Activated naive CD8-positive, alpha-beta T cell (primary cell): ENCODE data around the gene ITPRIPL2.

Experiments used
- H3K27ac Mint-ChIP-seq: one replicate; pipeline ENCODE4 v1.8.0; 2021; ENCODE audit warnings: mixed read lengths
- H3K27me3 Mint-ChIP-seq: one replicate; pipeline ENCODE4 v1.8.0; 2021; ENCODE audit warnings: mixed read lengths
- H3K36me3 Mint-ChIP-seq: one replicate; pipeline ENCODE4 v1.8.0; 2021; ENCODE audit warnings: mixed read lengths
- H3K4me1 Mint-ChIP-seq: one replicate; pipeline ENCODE4 v1.8.0; 2021; ENCODE audit warnings: low read depth, mixed read lengths
- H3K4me3 Mint-ChIP-seq: one replicate; pipeline ENCODE4 v1.8.0; 2021; ENCODE audit warnings: mild to moderate bottlenecking, mixed read lengths
- H3K9me3 Mint-ChIP-seq: one replicate; pipeline ENCODE4 v1.8.0; 2021; ENCODE audit warnings: low read depth, mixed read lengths

Gene ITPRIPL2

DNA sequence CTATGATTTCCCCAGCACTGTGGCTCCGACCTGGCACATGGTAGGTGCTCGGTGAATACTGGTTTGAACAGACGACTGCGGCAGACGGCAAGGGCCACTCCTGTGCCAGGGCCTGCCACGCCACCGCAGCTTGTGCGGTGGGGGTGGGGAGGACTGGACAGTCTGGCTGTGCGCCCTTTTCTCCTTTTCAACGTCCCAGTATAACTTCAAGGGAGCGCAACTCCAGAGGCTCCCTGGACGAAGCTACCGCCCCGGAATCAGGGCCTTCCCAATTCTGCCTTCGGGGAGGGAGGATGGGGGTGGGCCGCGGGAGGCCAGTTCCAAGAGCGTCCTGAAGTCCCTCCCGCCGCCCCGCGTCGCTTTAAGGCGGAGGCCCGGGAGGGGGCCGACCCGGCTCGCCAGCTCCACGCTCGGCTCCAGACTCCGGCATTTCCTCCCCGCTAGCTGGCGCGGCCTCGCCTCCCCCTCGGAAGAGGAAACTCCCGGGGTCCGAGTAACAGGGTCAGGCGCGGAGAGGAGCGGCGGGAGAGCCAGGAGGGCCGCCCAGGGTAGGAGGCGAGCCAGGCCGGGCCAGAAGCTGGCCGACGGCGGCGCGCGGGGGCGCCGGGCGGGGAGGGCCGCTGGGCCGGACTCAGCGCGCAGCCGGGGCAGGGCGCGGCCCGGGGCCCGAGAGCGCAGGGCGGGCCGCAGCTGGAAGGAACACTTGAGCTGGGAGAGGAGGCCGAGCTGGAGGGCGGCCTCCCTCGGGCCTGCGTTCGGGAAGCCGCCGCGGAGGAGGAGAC is at the start of gene ITPRIPL2:
ITPRIPL2 (plus strand) TSS at position 388 of the 782 bp plus-strand sequence. CDS start 498 bp downstream, outside the sequence.
- Mint-ChIP-seq H3K4me3 (peak within 1 kb of the TSS; percentile 57), H3K27ac (peak within 1 kb of the TSS; percentile 50), H3K4me1 (peaks cover 14% of the 10 kb centered on the region), H3K9me3 (no peaks in the 10 kb centered on the region), H3K27me3 (peaks cover 20% of the 10 kb centered on the region), H3K36me3 (no peaks in the 10 kb centered on the region)

- Mint-ChIP-seq H3K27ac (peak overlapping the region; percentile 83), H3K9me3 (no peaks in the 10 kb centered on the region), H3K4me1 (peaks cover 16% of the 10 kb centered on the region), H3K4me3 (peak overlapping the region; percentile 91), H3K36me3 (no peaks in the 10 kb centered on the region), H3K27me3 (no peaks in the 10 kb centered on the region)
Measured at GRCh38 chr16:19066988-19067348, 46.8 kb upstream of the ITPRIPL2 start.

- peak within 1 kb of the TSS; percentile 91 for H3K4me3 Mint-ChIP-seq
- H3K27ac Mint-ChIP-seq = peak within 1 kb of the TSS; percentile 83
Measured at GRCh38 chr16:19067349-19068236, 46.2 kb upstream of the ITPRIPL2 start, which contains the start of gene COQ7. TSS of gene COQ7 (plus strand) at chr16:19067614. CDS start at chr16:19067665, 51 bp downstream.

GRCh38 chr16:19068237-19068815 is 45.4 kb upstream of the ITPRIPL2 start:
- no peaks in the 10 kb centered on the region for H3K27me3 Mint-ChIP-seq
- peaks cover 18% of the 10 kb centered on the region for H3K4me1 Mint-ChIP-seq
- H3K4me3 Mint-ChIP-seq = peak overlapping the region; percentile 91
- H3K36me3 Mint-ChIP-seq = no peaks in the 10 kb centered on the region
- H3K27ac Mint-ChIP-seq = peak overlapping the region; percentile 83
- H3K9me3 Mint-ChIP-seq = no peaks in the 10 kb centered on the region

More at GRCh38 chr16:19067349-19068236, 46.2 kb upstream of the ITPRIPL2 start, which contains the start of gene COQ7:
- no peaks in the 10 kb centered on the region for H3K27me3 Mint-ChIP-seq
- peaks cover 18% of the 10 kb centered on the region for H3K4me1 Mint-ChIP-seq
- H3K36me3 Mint-ChIP-seq = no peaks in the 10 kb centered on the region
- no peaks in the 10 kb centered on the region for H3K9me3 Mint-ChIP-seq

GRCh38 chr16:19071811-19072777 is 41.7 kb upstream of the ITPRIPL2 start:
- Mint-ChIP-seq H3K27me3 (no peaks in the 10 kb centered on the region), H3K9me3 (no peaks in the 10 kb centered on the region), H3K36me3 (peaks cover 3% of the 10 kb centered on the region), H3K4me1 (peaks cover 16% of the 10 kb centered on the region), H3K4me3 (no peak overlapping the region), H3K27ac (no peak overlapping the region)

DNA sequence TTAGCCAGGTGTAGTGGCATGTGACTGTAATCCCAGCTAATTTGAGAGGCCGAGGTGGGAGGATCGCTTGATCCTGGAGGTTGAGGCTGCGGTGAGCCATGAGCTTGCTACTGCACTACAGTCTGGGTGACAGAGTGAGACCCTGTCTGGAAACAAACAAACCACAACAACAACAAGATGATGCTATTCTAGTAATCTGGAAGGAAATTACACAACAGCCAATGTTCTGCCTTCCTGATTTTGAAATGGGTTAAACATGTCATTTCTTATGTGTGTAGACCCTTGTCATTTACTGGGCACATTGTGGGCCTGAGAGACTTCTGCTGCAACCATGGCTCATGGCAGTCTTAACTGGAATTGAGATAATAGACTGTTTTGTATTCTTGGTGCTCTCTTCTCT is 40.4 kb upstream of the ITPRIPL2 start:
- Mint-ChIP-seq H3K27ac (no peak overlapping the region), H3K9me3 (no peaks in the 10 kb centered on the region), H3K4me1 (peaks cover 12% of the 10 kb centered on the region), H3K36me3 (peaks cover 3% of the 10 kb centered on the region), H3K4me3 (no peak overlapping the region), H3K27me3 (no peaks in the 10 kb centered on the region)

GRCh38 chr16:19073863-19074262 is 39.9 kb upstream of the ITPRIPL2 start:
- no peaks in the 10 kb centered on the region for H3K9me3 Mint-ChIP-seq
- no peaks in the 10 kb centered on the region for H3K27me3 Mint-ChIP-seq
- peaks cover 3% of the 10 kb centered on the region for H3K36me3 Mint-ChIP-seq
- H3K4me1 Mint-ChIP-seq = peaks cover 7% of the 10 kb centered on the region
- H3K27ac Mint-ChIP-seq = no peak overlapping the region
- H3K4me3 Mint-ChIP-seq = no peak overlapping the region

- H3K9me3 Mint-ChIP-seq = no peaks in the 10 kb centered on the region
- H3K27me3 Mint-ChIP-seq = no peaks in the 10 kb centered on the region
- no peak overlapping the region for H3K4me3 Mint-ChIP-seq
- peaks cover 2% of the 10 kb centered on the region for H3K4me1 Mint-ChIP-seq
- no peak overlapping the region for H3K27ac Mint-ChIP-seq
- H3K36me3 Mint-ChIP-seq = peaks cover 5% of the 10 kb centered on the region
Measured at GRCh38 chr16:19075511-19075910, 38.3 kb upstream of the ITPRIPL2 start.

- H3K36me3 Mint-ChIP-seq = peaks cover 14% of the 10 kb centered on the region
- no peaks in the 10 kb centered on the region for H3K4me1 Mint-ChIP-seq
- no peaks in the 10 kb centered on the region for H3K9me3 Mint-ChIP-seq
- H3K27ac Mint-ChIP-seq = no peak overlapping the region
- H3K4me3 Mint-ChIP-seq = no peak overlapping the region
- no peaks in the 10 kb centered on the region for H3K27me3 Mint-ChIP-seq
Measured at GRCh38 chr16:19077879-19078278, 35.9 kb upstream of the ITPRIPL2 start.

- Mint-ChIP-seq H3K9me3 (no peaks in the 10 kb centered on the region), H3K27ac (no peak overlapping the region), H3K4me1 (peaks cover 6% of the 10 kb centered on the region), H3K27me3 (no peaks in the 10 kb centered on the region), H3K4me3 (no peak overlapping the region), H3K36me3 (peaks cover 12% of the 10 kb centered on the region)
Measured at GRCh38 chr16:19083670-19084069, 30.1 kb upstream of the ITPRIPL2 start.

DNA sequence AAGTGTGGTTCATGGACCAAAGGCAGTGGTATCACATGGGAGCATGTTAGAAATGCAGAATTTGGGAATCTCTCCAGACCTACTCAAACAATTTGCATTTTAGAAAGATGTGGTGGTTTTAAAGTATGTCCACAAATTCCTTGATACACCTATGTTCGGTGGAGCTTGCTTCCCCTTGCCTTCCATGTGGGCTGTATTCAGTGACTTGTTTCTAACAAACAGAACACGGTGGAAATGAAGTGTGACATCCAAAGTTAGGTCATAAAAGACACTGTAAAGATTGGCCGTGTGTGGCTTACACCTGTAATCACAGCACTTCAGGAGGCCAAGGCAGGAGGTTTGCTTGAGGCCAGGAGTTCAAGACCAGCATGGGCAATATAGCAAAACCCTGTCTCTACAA is 29.6 kb upstream of the ITPRIPL2 start:
- no peaks in the 10 kb centered on the region for H3K9me3 Mint-ChIP-seq
- no peaks in the 10 kb centered on the region for H3K27me3 Mint-ChIP-seq
- H3K27ac Mint-ChIP-seq = no peak overlapping the region
- H3K4me3 Mint-ChIP-seq = no peak overlapping the region
- peaks cover 6% of the 10 kb centered on the region for H3K4me1 Mint-ChIP-seq
- peaks cover 12% of the 10 kb centered on the region for H3K36me3 Mint-ChIP-seq

DNA sequence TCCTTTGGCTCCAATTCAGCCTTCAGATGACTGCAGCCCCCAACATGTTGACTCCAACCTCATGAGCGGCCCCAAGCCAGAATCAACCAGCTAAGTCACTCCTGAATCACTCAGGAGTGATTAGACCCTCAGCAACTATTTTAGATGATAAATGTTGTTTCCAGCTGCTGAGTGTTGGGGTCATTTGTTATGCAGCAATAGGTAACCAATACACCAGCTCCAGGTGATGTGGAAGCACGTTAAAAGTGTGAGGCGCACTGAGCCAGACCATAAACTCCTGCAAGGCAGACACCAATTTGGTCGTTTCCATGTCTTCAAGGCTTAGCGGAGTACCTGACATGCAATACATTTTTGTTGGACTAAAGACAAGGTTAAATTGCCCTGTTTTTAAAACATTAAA is 28.9 kb upstream of the ITPRIPL2 start:
- Mint-ChIP-seq H3K27ac (no peak overlapping the region), H3K4me1 (peaks cover 6% of the 10 kb centered on the region), H3K4me3 (no peak overlapping the region), H3K36me3 (peaks cover 11% of the 10 kb centered on the region), H3K9me3 (no peaks in the 10 kb centered on the region), H3K27me3 (no peaks in the 10 kb centered on the region)

- Mint-ChIP-seq H3K4me3 (no peak overlapping the region), H3K9me3 (no peaks in the 10 kb centered on the region), H3K27me3 (no peaks in the 10 kb centered on the region), H3K36me3 (peaks cover 10% of the 10 kb centered on the region), H3K4me1 (peaks cover 6% of the 10 kb centered on the region), H3K27ac (no peak overlapping the region)
Measured at GRCh38 chr16:19085679-19086200, 28.0 kb upstream of the ITPRIPL2 start.
